Measurements from ENCODE around the gene ZFP69B. TPM values are rescaled to one million over a fixed set of nuclear protein-coding genes. Genes with fewer than 3 reads are reported as not detected.
A peak's percentile ranks its signal among the peaks of the same experiment; 100 is the strongest.

Gene ZFP69B
- total RNA-seq, 1 donor from 2014 or later: 6.7 TPM

- Mint-ChIP-seq H3K36me3 (ENCODE audit: unreplicated experiment) (peaks cover 26% of the 10 kb centered on the region), H3K4me1 (ENCODE audit: unreplicated experiment) (peaks cover 13% of the 10 kb centered on the region), H3K9me3 (ENCODE audit: unreplicated experiment) (peaks cover 24% of the 10 kb centered on the region), H3K27ac (ENCODE audit: unreplicated experiment) (peak within 1 kb of the TSS; percentile 88), H3K4me3 (ENCODE audit: unreplicated experiment) (peak within 1 kb of the TSS; percentile 88), H3K27me3 (ENCODE audit: unreplicated experiment) (no peaks in the 10 kb centered on the region)
- TF ChIP-seq, protein P1, sequence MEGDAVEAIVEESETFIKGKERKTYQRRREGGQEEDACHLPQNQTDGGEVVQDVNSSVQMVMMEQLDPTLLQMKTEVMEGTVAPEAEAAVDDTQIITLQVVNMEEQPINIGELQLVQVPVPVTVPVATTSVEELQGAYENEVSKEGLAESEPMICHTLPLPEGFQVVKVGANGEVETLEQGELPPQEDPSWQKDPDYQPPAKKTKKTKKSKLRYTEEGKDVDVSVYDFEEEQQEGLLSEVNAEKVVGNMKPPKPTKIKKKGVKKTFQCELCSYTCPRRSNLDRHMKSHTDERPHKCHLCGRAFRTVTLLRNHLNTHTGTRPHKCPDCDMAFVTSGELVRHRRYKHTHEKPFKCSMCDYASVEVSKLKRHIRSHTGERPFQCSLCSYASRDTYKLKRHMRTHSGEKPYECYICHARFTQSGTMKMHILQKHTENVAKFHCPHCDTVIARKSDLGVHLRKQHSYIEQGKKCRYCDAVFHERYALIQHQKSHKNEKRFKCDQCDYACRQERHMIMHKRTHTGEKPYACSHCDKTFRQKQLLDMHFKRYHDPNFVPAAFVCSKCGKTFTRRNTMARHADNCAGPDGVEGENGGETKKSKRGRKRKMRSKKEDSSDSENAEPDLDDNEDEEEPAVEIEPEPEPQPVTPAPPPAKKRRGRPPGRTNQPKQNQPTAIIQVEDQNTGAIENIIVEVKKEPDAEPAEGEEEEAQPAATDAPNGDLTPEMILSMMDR (IDR thresholded peaks at IDR 0.05): no peak
- peak; percentile 93 for DNase-seq (ENCODE audit: extremely low spot score, unreplicated experiment)
These were observed 58.4 kb downstream of the ZFP69B start, which contains the start of gene EXO5 for GRCh38 chr1:40508375-40509341. Gene EXO5 (plus strand): TSS chr1:40508767. CDS start chr1:40514545, 5,778 bp downstream.

Other genes with a start within 250 kb of the ZFP69B start
- not detected in 2 replicates for gene TMCO2, start 202.5 kb upstream of the ZFP69B start, total RNA-seq
- gene ZMPSTE24, start 192.2 kb upstream of the ZFP69B start, total RNA-seq: 41.2 and 43.4 TPM in 2 replicates
- 2.1 and 2.7 TPM in 2 replicates for gene COL9A2, start 133.2 kb upstream of the ZFP69B start, total RNA-seq
- 12.7 TPM in 2 replicates for gene SMAP2, start 76.7 kb upstream of the ZFP69B start, total RNA-seq
- 3.7 and 4.9 TPM in 2 replicates for gene ZFP69, start 26.8 kb downstream of the ZFP69B start, total RNA-seq
- gene EXO5, start 58.3 kb downstream of the ZFP69B start, total RNA-seq: 9.7 and 10.0 TPM in 2 replicates
- gene ZNF684, start 81.2 kb downstream of the ZFP69B start, total RNA-seq: 4.7 and 5.4 TPM in 2 replicates
- gene RIMS3, start 215.2 kb downstream of the ZFP69B start, total RNA-seq: 16.5 and 17.0 TPM in 2 replicates
- gene NFYC, start 241.2 kb downstream of the ZFP69B start, total RNA-seq: 49.0 and 53.4 TPM in 2 replicates